CD4-positive, alpha-beta T cell treated with Interleukin-4 for 1 hour (primary cell): Measurements from ENCODE around the gene WDR26.
"Not testable (repeated sequence)": the region's sequence is repeated elsewhere in the genome, so short reads cannot be mapped to it uniquely, and the experiment has no call there.

Source experiments
- DNase-seq, 2 donors: peaks; one replicate each; pipeline ENCODE4 v3.0.0-alpha.2; 2020 to 2022

WDR26 gene

GRCh38 chr1:224433701-224434672 is 610 bp downstream of the WDR26 start:
- peak; percentile 60 to 67 for DNase-seq

- DNase-seq: peak in 1 of 2 donors; percentile 53
Measured at GRCh38 chr1:224433041-224433691, 1.4 kb downstream of the WDR26 start.

- DNase-seq: peak in 1 of 2 donors; percentile 39
Measured at GRCh38 chr1:224432672-224433040, 1.9 kb downstream of the WDR26 start.

- no peak for DNase-seq
Measured at GRCh38 chr1:224432146-224432545, 2.5 kb downstream of the WDR26 start.

GRCh38 chr1:224431726-224432125 is 2.9 kb downstream of the WDR26 start:
- no peak for DNase-seq

GRCh38 chr1:224430511-224431113 is 4.0 kb downstream of the WDR26 start:
- peak; percentile 22 to 77 for DNase-seq

- no peak for DNase-seq
Measured at GRCh38 chr1:224429616-224430326, 4.8 kb downstream of the WDR26 start.

- not testable (repeated sequence) for DNase-seq
Measured at GRCh38 chr1:224428713-224429112, 5.9 kb downstream of the WDR26 start.

GRCh38 chr1:224427346-224427745 is 7.3 kb downstream of the WDR26 start:
- DNase-seq: no peak

GRCh38 chr1:224426869-224427268 is 7.7 kb downstream of the WDR26 start:
- not testable (repeated sequence) for DNase-seq

GRCh38 chr1:224425279-224425884 is 9.2 kb downstream of the WDR26 start:
- DNase-seq: no peak

- no peak for DNase-seq
Measured at GRCh38 chr1:224420106-224420505, 14.5 kb downstream of the WDR26 start.

- no peak for DNase-seq
Measured at GRCh38 chr1:224411766-224412165, 22.8 kb downstream of the WDR26 start.

- DNase-seq: no peak
Measured at GRCh38 chr1:224408294-224408590, 26.4 kb downstream of the WDR26 start.

- no peak for DNase-seq
Measured at GRCh38 chr1:224407571-224408293, 26.9 kb downstream of the WDR26 start.

GRCh38 chr1:224406216-224406615 is 28.4 kb downstream of the WDR26 start:
- DNase-seq: no peak

- no peak for DNase-seq
Measured at GRCh38 chr1:224405604-224405970, 29.0 kb downstream of the WDR26 start.

GRCh38 chr1:224404916-224405603 is 29.5 kb downstream of the WDR26 start:
- no peak for DNase-seq

- no peak for DNase-seq
Measured at GRCh38 chr1:224402472-224403036, 32.0 kb downstream of the WDR26 start.

GRCh38 chr1:224399887-224400286 is 34.7 kb downstream of the WDR26 start:
- DNase-seq: no peak

GRCh38 chr1:224393294-224393693 is 41.3 kb downstream of the WDR26 start:
- DNase-seq: no peak
